ENCODE results near the gene MYO9B. TPM values are rescaled to one million over a fixed set of nuclear protein-coding genes. Genes with fewer than 3 reads are reported as not detected.

MYO9B gene
- total RNA-seq, 1 donor from 2014 or later, result 94.3 TPM

- H3K36me3 Mint-ChIP-seq (ENCODE audit: unreplicated experiment), result peaks cover 24% of the 10 kb centered on the region
- peaks cover under 1% of the 10 kb centered on the region for H3K4me1 Mint-ChIP-seq (ENCODE audit: unreplicated experiment)
- no peaks in the 10 kb centered on the region for H3K9me3 Mint-ChIP-seq (ENCODE audit: unreplicated experiment)
- H3K27me3 Mint-ChIP-seq (ENCODE audit: unreplicated experiment), result no peaks in the 10 kb centered on the region
- H3K4me3 Mint-ChIP-seq (ENCODE audit: unreplicated experiment), result no peak overlapping the region
- TF ChIP-seq CTCF (IDR thresholded peaks at IDR 0.05), result no peak
- H3K27ac Mint-ChIP-seq (ENCODE audit: unreplicated experiment), result no peak overlapping the region
- no peak for DNase-seq (ENCODE audit: extremely low spot score, unreplicated experiment)
Observed at GRCh38 chr19:17178291-17178690, 102.7 kb downstream of the MYO9B start.

GRCh38 chr19:17180997-17181702, 105.6 kb downstream of the MYO9B start:
- DNase-seq (ENCODE audit: extremely low spot score, unreplicated experiment), result no peak
- no peak overlapping the region for H3K4me3 Mint-ChIP-seq (ENCODE audit: unreplicated experiment)
- no peak for TF ChIP-seq CTCF (IDR thresholded peaks at IDR 0.05)
- no peaks in the 10 kb centered on the region for H3K9me3 Mint-ChIP-seq (ENCODE audit: unreplicated experiment)
- no peaks in the 10 kb centered on the region for H3K27me3 Mint-ChIP-seq (ENCODE audit: unreplicated experiment)
- H3K27ac Mint-ChIP-seq (ENCODE audit: unreplicated experiment), result no peak overlapping the region
- no peaks in the 10 kb centered on the region for H3K4me1 Mint-ChIP-seq (ENCODE audit: unreplicated experiment)
- H3K36me3 Mint-ChIP-seq (ENCODE audit: unreplicated experiment), result peaks cover 28% of the 10 kb centered on the region

- no peaks in the 10 kb centered on the region for H3K4me1 Mint-ChIP-seq (ENCODE audit: unreplicated experiment)
- H3K27ac Mint-ChIP-seq (ENCODE audit: unreplicated experiment), result no peak overlapping the region
- no peak overlapping the region for H3K4me3 Mint-ChIP-seq (ENCODE audit: unreplicated experiment)
- TF ChIP-seq CTCF (IDR thresholded peaks at IDR 0.05), result no peak
- DNase-seq (ENCODE audit: extremely low spot score, unreplicated experiment), result no peak
- H3K9me3 Mint-ChIP-seq (ENCODE audit: unreplicated experiment), result no peaks in the 10 kb centered on the region
- H3K36me3 Mint-ChIP-seq (ENCODE audit: unreplicated experiment), result peaks cover 28% of the 10 kb centered on the region
- no peaks in the 10 kb centered on the region for H3K27me3 Mint-ChIP-seq (ENCODE audit: unreplicated experiment)
Observed at GRCh38 chr19:17183271-17183761, 107.7 kb downstream of the MYO9B start.

GRCh38 chr19:17183858-17184321, 108.3 kb downstream of the MYO9B start:
- Mint-ChIP-seq H3K27ac (ENCODE audit: unreplicated experiment) (no peak overlapping the region), H3K4me3 (ENCODE audit: unreplicated experiment) (no peak overlapping the region), H3K27me3 (ENCODE audit: unreplicated experiment) (no peaks in the 10 kb centered on the region), H3K36me3 (ENCODE audit: unreplicated experiment) (peaks cover 26% of the 10 kb centered on the region), H3K9me3 (ENCODE audit: unreplicated experiment) (no peaks in the 10 kb centered on the region), H3K4me1 (ENCODE audit: unreplicated experiment) (no peaks in the 10 kb centered on the region)
- no peak for TF ChIP-seq CTCF (IDR thresholded peaks at IDR 0.05)
- DNase-seq (ENCODE audit: extremely low spot score, unreplicated experiment), result no peak

GRCh38 chr19:17184371-17184841, 108.8 kb downstream of the MYO9B start:
- TF ChIP-seq CTCF (IDR thresholded peaks at IDR 0.05), result no peak
- Mint-ChIP-seq H3K36me3 (ENCODE audit: unreplicated experiment) (peaks cover 26% of the 10 kb centered on the region), H3K27me3 (ENCODE audit: unreplicated experiment) (no peaks in the 10 kb centered on the region), H3K27ac (ENCODE audit: unreplicated experiment) (no peak overlapping the region), H3K9me3 (ENCODE audit: unreplicated experiment) (no peaks in the 10 kb centered on the region), H3K4me3 (ENCODE audit: unreplicated experiment) (no peak overlapping the region), H3K4me1 (ENCODE audit: unreplicated experiment) (no peaks in the 10 kb centered on the region)
- DNase-seq (ENCODE audit: extremely low spot score, unreplicated experiment), result no peak
